Hepatocyte (in vitro differentiated cells): ENCODE results near the gene ELMO3. TPM values are rescaled to one million over a fixed set of nuclear protein-coding genes. Genes with fewer than 3 reads are reported as not detected.

Experiments used
- DNase-seq: peaks from one replicate; pipeline ENCODE4 v3.0.0-alpha.2; 2016; ENCODE audit warnings: low spot score
- H2AFZ ChIP-seq: fragments of 200-600 bp; sonication (generic); 2 replicates; pipeline ENCODE4 v1.6.0; 2016; ENCODE audit warnings: antibody characterized with exemption, mild to moderate bottlenecking
- H3K27ac ChIP-seq: fragments of 200-600 bp; sonication (generic); 2 replicates; pipeline ENCODE4 v1.5.1; 2016; ENCODE audit warnings: mild to moderate bottlenecking
- H3K27me3 ChIP-seq: fragments of 200-600 bp; sonication (generic); 2 replicates; pipeline ENCODE4 v1.6.1; 2016
- H3K36me3 ChIP-seq: fragments of 200-600 bp; sonication (generic); replicated peaks from 2 replicates; pipeline ENCODE4 v1.5.1; 2016; ENCODE audit warnings: low read depth; ENCODE audit not compliant: insufficient read depth
- H3K4me1 ChIP-seq: fragments of 200-600 bp; sonication (generic); 2 replicates; pipeline ENCODE4 v1.5.1; 2016; ENCODE audit warnings: mild to moderate bottlenecking, moderate library complexity; ENCODE audit not compliant: insufficient read depth
- H3K4me2 ChIP-seq: fragments of 200-600 bp; sonication (generic); 2 replicates; pipeline ENCODE4 v1.6.0; 2016
- H3K4me3 ChIP-seq: fragments of 200-600 bp; sonication (generic); 2 replicates; pipeline ENCODE4 v1.5.1; 2016; ENCODE audit warnings: mild to moderate bottlenecking
- H3K79me2 ChIP-seq: fragments of 200-600 bp; sonication (generic); 2 replicates; pipeline ENCODE4 v1.6.0; 2017; ENCODE audit warnings: mild to moderate bottlenecking
- H3K9me2 ChIP-seq: fragments of 200-600 bp; sonication (generic); replicated peaks from 2 replicates; pipeline ENCODE4 v1.6.0; 2017; ENCODE audit warnings: mild to moderate bottlenecking; ENCODE audit not compliant: insufficient read depth
- H3K9me3 ChIP-seq: fragments of 200-600 bp; sonication (generic); 2 replicates; pipeline ENCODE4 v1.5.1; 2016; ENCODE audit warnings: low read depth, mild to moderate bottlenecking
- H4K20me1 ChIP-seq: fragments of 200-600 bp; sonication (generic); 2 replicates; pipeline ENCODE4 v1.6.0; 2016; ENCODE audit warnings: mild to moderate bottlenecking; ENCODE audit not compliant: insufficient read depth, poor library complexity, severe bottlenecking
- EZH2 ChIP-seq: fragments of 200-600 bp; sonication (generic); IDR thresholded peaks from 2 replicates; pipeline ENCODE4 v1.6.1; 2016; ENCODE audit warnings: antibody characterized with exemption, mild to moderate bottlenecking, borderline replicate concordance
- EZH2phosphoT487 ChIP-seq: fragments of 200-600 bp; sonication (generic); IDR thresholded peaks from one replicate; pipeline ENCODE4 v1.6.1; 2018; ENCODE audit warnings: antibody characterized with exemption, mild to moderate bottlenecking, low read depth, moderate library complexity; ENCODE audit not compliant: unreplicated experiment, severe bottlenecking
- WGBS: methylation state at CpG from one replicate; pipeline ENCODE4 v1.1.6; 2016; ENCODE audit warnings: low lambda C conversion rate; ENCODE audit errors: missing lambda C conversion rate; 5-methylcytosine and 5-hydroxymethylcytosine counted together
- polyA plus RNA-seq: library from polyadenylated mRNA; unstranded; fragments of >200 nt; fragmentation: Nextera tagmentation; extraction: Ambion mirVana; gene quantifications from 2 replicates; pipeline ENCODE4 v1.2.1, GENCODE V29; 2016
- total RNA-seq: library from RNA; depleted of rRNA; stranded (reverse); fragments of >200 nt; gene quantifications from 2 replicates; pipeline ENCODE4 v1.2.3, GENCODE V29; 2014
- TF ChIP-seq, protein P1 (sequence below): fragments of 200-600 bp; sonication (generic); IDR thresholded peaks from 2 replicates; pipeline ENCODE4 v1.5.1; 2016; ENCODE audit warnings: antibody characterized with exemption, mild to moderate bottlenecking; ENCODE audit not compliant: poor library complexity

ELMO3 gene
- total and polyA plus RNA-seq, 2 experiments from 2014 or later: 14.5 to 18.5 TPM

DNA sequence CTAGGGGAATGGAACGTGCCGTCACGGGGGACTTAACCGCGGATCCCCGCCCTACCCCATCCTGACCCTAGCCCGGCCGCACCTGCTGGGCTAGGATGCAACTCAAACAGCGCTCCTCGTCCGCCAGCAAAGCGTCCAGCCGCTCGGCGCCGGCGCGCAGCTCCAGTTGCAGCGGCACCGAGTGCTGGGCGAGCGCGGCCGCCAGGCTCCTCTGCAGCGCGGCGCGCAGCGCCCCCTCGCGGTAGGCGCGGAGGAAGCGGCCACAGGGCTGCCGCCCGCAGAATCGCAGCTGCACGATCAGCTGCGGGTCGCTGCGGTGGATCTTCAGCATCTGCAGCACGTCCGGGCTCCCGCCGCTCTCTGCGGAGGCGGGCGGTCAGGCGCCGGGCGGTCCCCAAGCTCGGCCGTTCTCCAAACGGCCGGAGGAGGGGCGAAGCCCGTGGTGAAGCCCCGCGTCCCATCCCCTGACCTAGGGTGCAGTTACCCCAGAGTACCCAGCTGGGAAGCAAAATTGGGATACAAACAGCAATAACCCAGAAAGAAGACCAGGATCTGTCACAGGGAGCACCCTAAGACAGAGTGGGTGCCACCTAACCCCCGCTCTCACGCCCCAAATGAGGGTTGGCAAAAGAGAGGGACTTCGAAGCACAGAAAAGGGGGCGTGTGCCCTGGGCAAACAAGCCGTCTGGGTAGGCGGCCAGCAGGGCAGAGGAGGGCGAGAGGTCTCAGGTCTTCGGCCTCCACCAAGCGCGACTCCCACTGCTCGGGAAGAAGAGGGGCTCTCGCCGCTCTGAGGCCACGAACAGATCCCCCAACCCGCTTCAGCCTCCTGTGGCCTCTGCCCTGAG, 43.4 kb upstream of the ELMO3 start:
- Histone ChIP-seq H3K4me1 (peaks cover 19% of the 10 kb centered on the region), H3K9me2 (no peaks in the 10 kb centered on the region), H4K20me1 (no peaks in the 10 kb centered on the region), H3K27me3 (peaks cover 28% of the 10 kb centered on the region), H3K4me3 (no peak overlapping the region), H2AFZ (no peak overlapping the region), H3K4me2 (peak overlapping the region; percentile 91), H3K9me3 (no peaks in the 10 kb centered on the region), H3K36me3 (no peaks in the 10 kb centered on the region), H3K79me2 (no peaks in the 10 kb centered on the region), H3K27ac (no peak overlapping the region)
- no peak for TF ChIP-seq EZH2
- TF ChIP-seq, protein P1, sequence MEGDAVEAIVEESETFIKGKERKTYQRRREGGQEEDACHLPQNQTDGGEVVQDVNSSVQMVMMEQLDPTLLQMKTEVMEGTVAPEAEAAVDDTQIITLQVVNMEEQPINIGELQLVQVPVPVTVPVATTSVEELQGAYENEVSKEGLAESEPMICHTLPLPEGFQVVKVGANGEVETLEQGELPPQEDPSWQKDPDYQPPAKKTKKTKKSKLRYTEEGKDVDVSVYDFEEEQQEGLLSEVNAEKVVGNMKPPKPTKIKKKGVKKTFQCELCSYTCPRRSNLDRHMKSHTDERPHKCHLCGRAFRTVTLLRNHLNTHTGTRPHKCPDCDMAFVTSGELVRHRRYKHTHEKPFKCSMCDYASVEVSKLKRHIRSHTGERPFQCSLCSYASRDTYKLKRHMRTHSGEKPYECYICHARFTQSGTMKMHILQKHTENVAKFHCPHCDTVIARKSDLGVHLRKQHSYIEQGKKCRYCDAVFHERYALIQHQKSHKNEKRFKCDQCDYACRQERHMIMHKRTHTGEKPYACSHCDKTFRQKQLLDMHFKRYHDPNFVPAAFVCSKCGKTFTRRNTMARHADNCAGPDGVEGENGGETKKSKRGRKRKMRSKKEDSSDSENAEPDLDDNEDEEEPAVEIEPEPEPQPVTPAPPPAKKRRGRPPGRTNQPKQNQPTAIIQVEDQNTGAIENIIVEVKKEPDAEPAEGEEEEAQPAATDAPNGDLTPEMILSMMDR: peak; percentile 78
- 7% methylated on average over 66 of the region's 74 CpGs for WGBS
- DNase-seq: peak; percentile 92

DNA sequence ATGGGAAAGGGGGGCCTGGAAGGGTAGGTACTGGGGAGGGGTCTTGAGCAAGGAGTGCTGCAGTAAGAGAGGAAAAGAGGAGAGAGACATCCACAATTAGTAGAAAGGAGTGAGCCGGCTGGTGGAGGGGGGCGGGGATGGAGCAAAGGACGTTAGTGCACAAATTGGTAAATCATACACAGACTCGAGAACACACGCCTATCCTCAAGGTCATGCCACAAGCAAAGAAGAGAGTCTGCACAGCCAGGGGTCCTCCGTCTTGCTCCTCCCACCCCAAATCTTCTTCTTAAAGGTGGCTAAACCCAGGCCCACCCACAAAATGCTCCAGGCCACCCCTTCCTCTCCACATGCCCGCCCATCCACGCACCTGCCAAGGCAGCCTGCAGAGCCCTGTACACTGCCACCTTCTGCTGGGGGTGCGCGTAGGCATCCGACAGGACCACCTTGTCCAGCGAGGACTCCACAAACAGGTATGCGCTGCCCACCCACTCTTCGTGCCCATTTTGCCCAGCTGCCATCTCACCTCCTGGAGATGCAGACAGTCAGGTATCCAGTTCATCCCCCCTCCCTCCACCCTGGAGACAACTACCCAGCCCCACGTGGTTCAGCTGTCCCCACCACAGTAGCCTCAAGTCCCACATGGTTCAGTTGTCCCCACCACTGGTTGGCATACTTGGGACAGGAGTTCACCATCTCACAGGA, 42.6 kb upstream of the ELMO3 start:
- Histone ChIP-seq H3K79me2 (no peaks in the 10 kb centered on the region), H3K4me1 (peaks cover 21% of the 10 kb centered on the region), H4K20me1 (no peaks in the 10 kb centered on the region), H2AFZ (no peak overlapping the region), H3K4me3 (no peak overlapping the region), H3K27ac (no peak overlapping the region), H3K4me2 (peak overlapping the region; percentile 91), H3K9me3 (no peaks in the 10 kb centered on the region), H3K36me3 (no peaks in the 10 kb centered on the region), H3K27me3 (peaks cover 28% of the 10 kb centered on the region), H3K9me2 (no peaks in the 10 kb centered on the region)
- WGBS: 56% methylated on average over 15 of the region's 15 CpGs
- no peak for TF ChIP-seq EZH2
- TF ChIP-seq, protein P1: no peak
- TF ChIP-seq EZH2phosphoT487: no peak
- no peak for DNase-seq

DNA sequence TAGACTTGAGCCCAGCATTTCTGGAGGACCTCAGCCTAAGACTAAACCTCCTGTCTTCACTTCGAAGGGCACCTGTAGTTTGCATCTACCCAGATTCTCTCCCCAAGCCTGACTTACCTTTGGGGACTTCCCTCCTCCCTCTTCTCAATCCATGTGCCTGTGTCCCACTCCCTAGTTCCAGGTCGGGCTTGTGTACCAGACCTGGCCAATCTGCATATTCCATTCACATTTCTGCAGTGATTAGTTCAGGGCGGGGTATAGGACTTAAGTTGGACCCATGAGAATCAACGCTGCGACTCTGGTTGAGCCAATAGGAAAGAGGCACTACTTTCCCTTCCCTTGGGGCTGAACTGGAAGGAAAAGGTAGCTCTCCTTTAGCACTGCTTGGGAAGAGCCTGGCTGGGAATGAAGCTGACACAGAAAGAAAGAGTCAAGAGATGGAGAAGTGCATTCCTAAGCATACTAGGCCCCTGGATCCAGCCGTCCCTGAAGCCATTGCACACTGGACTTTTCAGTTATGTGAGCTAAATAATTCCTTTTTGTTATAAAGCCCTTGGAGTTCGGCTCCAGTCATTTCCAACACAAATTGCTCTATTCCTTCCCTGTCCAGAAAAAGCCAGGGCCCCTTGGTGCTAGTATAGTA, 41.7 kb upstream of the ELMO3 start:
- H2AFZ ChIP-seq: no peak overlapping the region
- no peaks in the 10 kb centered on the region for H3K36me3 ChIP-seq
- peaks cover 38% of the 10 kb centered on the region for H3K27me3 ChIP-seq
- no peak for DNase-seq
- H3K9me3 ChIP-seq: no peaks in the 10 kb centered on the region
- no peak overlapping the region for H3K4me2 ChIP-seq
- peaks cover 4% of the 10 kb centered on the region for H4K20me1 ChIP-seq
- WGBS: 64% methylated on average over 7 of the region's 7 CpGs
- peaks cover 18% of the 10 kb centered on the region for H3K4me1 ChIP-seq
- H3K9me2 ChIP-seq: no peaks in the 10 kb centered on the region
- no peak overlapping the region for H3K27ac ChIP-seq
- no peak overlapping the region for H3K4me3 ChIP-seq
- H3K79me2 ChIP-seq: no peaks in the 10 kb centered on the region
- TF ChIP-seq EZH2 (no peak), EZH2phosphoT487 (no peak)
- TF ChIP-seq, protein P1: no peak
